Esophagus mucosa (tissue), 1 donor: ENCODE results near the gene TEKTIP1. TPM values are rescaled to one million over a fixed set of nuclear protein-coding genes. Genes with fewer than 3 reads are reported as not detected.

Experiments used
- ATAC-seq: fragments of 200-7000 bp; cut with Tn5 transposase; one replicate; pipeline ENCODE4 v1.9.1; 2020
- total RNA-seq: library from RNA; stranded (reverse); gene quantifications from one replicate; pipeline ENCODE4 v1.2.4, GENCODE V29; 2023
- donor health status: DM: yes; HTN: yes; CAD: no.

The TEKTIP1 gene
- total RNA-seq, result 0.84 TPM

DNA sequence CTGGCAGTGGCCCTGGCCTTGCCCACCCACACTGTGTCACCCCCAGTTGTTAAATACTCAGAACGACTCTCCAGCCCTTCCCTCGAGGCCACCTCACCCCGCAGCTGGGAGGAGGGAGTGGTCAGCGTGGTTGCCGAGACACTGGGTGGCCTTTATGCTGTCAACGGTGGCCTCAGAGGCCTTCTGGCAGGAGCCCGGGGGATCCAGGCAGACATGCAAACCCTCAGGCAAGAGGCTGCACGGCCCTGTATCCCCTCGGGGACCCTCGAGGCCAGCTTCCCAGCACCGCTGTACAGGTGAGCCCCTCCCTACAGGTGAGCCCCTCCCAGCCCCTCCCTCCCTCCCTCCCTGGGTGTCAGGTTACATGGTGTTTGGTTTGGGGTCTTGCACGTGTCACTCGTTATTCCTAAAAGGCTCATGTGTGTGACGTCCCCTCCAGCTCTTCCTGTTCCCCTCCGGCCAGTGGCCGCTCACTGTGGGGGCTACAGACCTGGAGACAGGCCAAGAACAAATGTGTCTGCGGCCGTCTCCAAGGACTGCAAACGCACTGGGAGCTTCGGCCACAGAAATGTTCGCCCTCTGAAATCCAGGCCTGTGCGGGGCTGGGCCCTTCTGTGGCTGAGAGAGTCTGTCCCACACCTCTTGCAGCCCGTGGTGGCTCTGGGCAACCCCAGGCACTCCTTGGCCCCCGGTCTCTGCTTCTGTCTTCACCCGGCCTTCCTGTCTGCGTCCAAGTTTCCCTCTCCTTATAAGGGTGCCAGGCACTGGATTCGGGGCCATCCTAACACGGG lies at the start of gene TEKTIP1:
TEKTIP1 (plus strand) TSS at position 210 of the 791 bp plus-strand sequence; CDS start at position 214, 4 bp downstream.
- ATAC-seq, result no peak

DNA sequence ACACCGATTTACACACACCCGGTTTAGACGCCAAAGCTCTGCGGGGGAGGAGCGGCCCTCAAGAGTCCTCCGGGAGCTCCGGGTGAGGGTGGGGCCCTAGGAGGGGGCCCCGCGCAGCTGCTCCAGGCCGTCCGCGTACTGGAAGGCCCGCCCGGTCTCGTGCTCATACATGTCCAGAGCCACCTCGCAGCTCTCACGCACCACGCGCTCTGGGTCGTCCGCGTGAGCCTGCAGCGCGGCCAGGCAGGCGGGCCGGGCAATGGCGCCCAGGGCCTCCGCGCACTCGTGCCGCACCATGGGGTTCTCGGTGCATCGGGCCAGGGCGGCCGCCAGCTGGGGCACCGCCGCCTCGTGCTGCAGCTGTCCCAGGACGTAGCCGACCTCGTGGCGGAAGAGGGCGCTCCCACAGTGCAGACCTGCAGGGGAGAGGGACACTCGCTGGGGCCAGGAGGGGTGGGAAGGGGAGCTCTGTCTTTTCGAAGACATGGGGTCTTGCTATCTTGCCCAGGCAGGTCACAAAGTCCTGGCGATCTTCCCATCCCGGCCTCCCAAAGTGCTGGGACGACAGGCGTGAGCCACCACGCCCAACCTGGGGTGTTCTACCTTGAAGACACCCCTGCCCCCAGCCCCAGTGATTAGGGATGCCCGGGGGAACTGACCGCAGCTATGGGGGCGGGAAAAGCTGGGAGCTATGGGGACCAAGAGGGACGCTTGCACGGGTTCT lies 47.4 kb upstream of the TEKTIP1 start:
- ATAC-seq, result peak; percentile 10

DNA sequence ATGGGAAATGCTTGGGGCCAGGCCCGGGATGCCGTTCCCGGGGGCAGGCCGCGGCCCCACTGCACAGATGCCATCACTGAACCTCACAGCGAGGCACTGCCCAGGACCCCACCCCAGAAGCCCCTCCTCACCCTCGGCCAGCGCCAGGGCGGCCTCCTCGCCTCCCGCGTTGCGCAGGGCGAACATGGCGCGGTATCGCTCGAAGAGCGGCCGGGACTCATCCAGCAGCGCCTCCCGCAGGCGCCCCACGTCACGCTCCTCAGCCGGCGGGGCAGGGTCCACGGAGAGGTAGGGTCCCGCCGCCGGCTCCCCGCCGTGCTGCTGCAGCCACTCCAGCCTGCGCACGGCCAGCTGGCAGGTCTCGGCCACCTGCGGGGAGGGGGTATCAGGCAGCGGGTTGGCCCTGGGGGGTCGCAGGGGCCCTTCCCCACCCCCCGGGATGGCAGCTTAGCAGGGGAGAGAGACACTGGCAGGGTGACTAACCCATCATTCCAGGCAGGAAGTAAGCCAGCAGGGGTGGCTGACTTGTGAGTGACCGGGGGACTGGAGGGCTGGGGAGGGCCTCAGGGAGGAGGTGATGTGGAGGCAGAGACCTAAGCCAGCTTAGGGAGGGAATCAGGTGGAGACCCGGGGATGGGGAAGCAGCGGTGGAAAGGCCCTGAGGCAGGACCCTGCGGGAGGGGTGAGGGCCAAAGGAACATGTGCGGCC lies 46.7 kb upstream of the TEKTIP1 start:
- ATAC-seq, result no peak

DNA sequence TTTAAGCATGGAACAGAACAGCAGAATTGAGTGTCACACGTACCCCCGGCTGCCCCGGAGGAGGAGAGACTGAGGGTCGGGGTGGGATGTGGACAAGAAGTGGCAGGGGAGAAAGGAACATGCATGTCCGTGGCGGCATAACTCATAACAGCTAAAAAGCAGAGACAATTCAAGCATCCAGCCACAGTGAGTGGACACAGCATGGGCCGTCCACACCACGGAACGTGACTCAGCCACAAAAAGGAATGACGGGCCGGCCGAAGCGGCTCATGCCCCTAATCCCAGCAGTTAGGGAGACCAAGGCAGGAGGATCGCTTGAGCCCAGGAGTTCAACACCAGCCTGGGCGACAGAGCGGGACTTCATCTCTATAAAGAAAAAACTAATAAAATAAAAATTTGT lies 46.1 kb upstream of the TEKTIP1 start:
- no peak for ATAC-seq

DNA sequence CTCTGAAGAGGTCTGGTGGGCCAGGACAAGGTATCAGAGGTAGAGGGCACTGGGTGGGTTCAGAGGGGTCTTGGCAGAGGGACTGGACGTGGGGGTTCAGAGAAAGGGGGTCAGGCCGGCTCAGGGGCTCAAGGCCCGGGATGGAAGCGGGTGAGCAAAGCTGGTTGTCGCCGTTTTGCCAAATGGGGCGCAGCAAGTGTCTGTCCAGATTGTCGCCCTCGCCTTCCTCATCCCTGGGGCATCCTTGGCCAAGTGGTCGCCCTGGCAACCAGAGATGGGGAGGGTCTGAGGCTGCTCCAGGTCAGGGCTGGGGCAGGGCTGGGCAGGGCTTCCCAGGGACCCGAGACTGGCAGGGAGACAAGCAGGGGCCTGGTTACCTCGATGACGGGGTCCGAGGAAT lies 45.3 kb upstream of the TEKTIP1 start:
- ATAC-seq, result no peak

DNA sequence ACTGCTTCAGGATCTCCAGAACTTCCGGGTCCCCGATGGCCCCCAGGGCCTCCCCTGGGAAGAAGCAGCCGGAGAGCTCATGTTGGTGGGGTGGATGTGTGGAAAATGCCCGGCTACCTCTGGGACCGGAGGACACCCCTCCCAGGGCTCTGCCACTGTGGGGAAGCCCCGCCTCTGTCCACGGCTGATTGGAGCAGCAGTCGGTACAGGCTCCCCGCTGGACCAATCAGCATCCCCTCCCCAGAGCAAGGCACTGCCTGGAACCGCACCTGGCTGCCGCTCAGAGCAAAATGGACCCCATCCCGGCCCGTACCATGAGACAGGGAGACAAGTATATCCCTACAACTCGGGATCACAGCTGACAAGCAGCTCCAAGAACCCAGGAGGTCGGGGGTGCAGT lies 44.9 kb upstream of the TEKTIP1 start:
- ATAC-seq, result peak; percentile 27

DNA sequence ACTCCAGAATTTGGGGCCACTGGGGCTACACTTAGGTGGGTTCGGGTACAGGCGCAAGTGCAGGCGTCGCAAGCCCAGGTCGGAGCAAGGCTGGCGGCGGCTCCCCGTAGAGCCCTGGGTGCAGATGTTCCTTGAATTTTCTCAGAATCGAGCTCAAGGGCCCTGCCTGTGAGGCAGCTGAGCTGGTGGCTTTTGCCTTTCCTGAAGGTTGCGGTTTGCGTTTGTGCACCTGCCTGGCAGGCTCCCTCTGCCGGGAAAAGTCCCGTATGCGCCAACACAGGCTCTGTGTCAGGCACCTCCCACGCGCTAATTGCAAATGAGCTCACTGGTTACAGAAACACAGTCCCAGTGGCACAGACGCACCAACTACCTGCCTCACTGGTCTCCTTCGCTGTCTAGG lies 44.4 kb upstream of the TEKTIP1 start:
- ATAC-seq, result peak; percentile 24

DNA sequence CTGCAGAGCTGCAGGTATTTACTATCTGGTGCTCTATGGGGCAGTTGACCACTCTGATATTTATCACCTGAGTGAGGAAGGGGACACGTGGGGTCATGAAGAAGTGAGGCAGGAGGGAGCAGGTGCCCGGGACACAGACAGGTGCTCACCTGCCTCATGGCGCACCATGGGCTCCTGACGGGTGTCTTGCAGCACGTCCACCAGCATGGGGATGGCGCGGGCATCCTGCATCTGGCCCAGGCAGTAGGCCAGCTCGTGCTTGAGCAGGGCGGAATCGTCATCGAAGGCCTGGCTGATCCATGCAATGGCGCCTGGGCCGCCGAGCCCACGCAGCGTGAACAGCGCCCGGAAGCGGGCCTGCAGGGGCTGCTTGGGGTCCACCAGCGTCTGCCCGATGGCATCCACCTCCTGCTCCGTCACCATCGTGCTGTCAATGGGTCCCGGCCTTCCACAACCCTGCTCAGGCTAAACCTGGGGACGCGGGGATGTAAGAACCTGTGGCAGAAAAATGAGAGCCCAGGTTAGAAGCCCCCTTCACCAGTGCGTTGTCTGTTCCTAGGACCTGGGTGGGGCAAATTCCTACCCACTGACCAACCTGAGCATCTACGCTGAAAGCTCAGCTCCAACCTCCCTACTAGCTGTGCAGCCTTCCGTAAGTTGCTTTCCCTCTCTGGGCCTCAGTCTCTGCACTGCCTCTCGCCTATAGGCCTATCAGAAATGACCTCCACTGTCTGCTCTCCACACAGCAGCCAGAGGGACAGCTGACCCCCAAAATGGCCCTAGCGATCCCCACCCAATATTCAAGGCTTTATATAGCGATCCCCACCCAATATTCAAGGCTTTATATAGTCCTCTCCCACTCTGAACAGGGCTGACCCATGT lies 42.3 kb upstream of the TEKTIP1 start:
- ATAC-seq, result no peak

DNA sequence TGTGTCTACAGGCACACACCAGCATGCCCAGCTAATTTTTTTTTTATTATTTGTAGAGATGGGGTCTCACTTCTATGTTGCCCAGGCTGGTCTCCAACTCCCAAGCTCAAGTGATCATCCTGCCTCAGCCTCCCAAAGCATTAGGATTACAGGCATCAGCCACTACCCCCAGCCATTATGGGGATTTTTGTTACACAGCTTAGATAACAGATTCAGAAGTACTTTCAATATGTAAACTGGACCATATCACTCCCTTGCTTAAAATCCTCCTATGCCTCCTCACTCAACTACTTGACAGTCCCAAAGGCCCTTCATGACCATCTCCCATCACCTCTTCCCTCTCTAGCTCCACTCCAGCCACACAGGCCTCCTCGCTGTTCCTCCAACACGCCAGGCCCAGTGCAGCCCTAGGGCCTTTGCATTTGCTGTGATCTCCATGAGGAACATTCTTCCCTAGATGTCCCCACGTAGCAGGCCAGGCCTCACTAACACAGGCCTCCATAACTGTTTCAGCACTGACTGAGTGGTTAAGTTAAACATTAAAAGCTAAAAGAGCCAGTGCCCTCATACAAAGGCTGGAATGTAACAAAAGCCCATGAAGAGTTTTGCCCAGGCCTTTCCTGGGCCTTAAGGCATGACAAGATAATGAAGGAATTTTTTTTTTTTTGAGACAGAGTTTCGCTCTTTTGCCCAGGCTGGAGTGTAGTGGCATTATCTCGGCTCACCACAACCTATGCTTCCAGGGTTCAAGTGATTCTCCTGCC lies 41.0 kb upstream of the TEKTIP1 start:
- ATAC-seq, result no peak

DNA sequence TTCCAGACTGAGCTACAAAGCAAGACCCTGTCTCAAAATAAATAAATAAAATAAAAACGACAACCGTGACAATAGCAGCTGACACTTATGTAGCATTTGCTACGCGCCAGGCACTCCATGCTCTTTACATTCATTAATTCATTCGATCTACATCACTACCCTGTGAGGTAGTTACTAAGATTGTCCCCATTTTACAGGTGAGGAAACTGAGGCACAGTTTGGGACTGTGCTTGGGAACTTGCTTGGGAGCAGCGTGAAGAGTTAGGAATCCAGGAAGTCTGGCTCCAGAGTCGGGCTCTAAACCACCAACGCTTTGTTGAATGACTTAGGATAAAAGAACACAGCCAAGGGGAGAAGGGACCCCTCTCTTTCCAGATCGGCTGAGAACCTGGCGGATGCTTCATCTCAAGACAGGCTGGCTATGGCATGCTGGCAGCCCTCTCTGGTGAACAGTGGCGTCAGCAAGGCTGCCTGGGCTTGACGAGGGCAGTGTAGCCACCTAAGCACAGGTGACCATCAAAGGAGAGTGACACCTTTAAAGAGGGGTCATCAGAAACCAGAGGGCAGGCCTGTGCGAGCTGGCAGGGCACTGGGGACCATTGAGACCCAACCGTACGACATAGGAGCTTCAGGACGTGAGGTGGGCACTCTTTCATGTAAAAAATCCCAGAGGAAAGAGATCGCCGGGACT lies 39.1 kb upstream of the TEKTIP1 start:
- peak; percentile 8 for ATAC-seq

DNA sequence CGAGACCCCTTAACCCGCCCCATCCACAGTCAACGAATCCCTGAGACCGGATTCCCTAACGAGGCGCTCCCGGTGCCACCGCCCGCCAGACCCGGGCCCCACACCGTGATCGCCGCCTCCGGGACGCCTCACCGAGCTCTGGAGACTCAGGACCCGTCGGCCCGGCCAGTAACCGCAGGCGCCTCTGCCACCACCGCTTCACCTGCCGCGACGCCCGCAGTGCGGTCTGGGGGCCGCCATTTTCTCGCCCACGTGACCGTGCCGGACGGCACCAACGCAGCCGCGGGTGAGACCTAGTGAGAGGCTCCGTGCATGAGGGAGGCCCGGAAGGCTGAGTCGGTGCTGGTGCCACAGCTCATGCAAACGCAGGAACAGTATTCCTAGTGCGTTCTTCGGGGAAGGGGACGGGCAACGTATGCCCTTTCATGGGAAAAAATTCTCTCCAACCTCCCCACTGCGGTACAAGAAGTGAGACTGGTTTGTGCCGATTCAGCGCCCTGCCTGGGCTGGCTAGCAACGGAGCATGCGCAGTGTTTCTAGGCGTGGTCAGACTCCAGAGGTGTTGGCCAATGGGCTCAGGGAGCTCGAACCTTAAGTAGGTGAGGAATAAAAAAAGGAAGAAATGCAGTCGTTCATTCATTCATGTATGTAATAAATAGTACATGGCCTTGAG lies 38.4 kb upstream of the TEKTIP1 start, which contains the start of gene DOHH:
DOHH (minus strand) TSS at position 246 of the 673 bp plus-strand sequence. CDS start 3,860 bp downstream, outside the sequence.
- ATAC-seq, result peak; percentile 87

DNA sequence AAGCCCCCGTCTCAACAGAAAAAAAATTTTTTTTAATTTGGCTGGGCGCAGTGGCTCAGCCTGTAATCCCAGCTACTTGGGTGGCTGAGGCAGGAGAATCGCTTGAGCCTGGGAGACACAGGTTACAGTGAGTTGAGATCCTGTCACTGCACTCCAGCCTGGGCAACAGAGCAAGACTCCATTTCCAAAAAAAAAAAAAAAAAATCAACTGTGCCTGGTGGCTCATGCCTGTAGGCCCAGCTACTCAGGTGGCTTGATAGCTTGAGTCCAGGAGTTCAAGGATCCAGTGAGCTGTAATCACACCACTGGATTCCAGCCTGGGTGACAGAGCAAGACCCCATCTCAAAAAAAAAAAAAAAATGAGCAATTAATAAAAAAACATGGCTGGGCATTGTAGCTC lies 37.2 kb upstream of the TEKTIP1 start:
- no peak for ATAC-seq

DNA sequence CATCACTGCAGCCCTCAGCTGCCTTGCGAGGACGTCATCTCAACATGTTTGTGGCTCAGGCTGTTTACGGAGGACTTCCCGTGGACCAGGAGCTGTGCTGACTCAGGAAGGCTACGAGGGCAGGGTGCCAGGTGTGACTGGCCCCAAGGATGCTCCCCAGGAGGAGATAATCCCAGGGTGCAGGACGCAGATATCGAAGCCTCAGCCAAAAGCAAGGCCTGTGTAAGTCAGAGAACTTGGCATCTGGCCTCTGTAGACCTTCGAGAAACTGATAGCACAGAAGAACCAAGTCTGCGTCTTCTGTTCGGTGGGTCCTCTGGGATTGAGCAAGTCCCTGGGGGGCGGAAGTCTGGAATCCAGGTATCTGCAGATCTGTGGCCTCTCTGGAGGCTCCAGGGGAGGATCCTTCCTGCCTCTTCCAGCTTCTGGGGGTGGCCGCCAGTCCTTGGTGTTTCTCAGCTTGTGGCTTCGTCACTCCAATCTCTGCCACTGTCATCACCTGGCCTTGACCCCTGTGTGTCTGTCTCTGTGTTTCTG lies 35.9 kb upstream of the TEKTIP1 start:
- no peak for ATAC-seq

DNA sequence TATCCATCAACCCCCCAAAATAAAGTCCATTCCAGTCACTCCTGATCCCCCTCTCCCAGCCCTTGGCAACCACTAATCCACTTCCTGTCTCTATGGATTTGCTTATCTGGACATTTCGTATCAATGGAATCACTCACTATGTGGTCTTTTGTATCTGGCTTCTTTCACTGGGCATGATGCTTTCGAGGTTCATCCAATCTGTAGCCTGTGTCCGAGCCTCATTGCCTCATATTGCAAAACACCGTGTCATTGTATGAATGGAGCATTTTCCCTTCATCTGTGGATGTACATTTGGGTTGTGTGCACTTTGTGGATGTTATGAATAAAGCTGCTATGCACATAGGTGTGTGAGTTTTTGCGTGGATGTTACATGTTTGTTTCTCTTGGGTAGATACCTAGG lies 34.2 kb upstream of the TEKTIP1 start:
- ATAC-seq, result no peak

DNA sequence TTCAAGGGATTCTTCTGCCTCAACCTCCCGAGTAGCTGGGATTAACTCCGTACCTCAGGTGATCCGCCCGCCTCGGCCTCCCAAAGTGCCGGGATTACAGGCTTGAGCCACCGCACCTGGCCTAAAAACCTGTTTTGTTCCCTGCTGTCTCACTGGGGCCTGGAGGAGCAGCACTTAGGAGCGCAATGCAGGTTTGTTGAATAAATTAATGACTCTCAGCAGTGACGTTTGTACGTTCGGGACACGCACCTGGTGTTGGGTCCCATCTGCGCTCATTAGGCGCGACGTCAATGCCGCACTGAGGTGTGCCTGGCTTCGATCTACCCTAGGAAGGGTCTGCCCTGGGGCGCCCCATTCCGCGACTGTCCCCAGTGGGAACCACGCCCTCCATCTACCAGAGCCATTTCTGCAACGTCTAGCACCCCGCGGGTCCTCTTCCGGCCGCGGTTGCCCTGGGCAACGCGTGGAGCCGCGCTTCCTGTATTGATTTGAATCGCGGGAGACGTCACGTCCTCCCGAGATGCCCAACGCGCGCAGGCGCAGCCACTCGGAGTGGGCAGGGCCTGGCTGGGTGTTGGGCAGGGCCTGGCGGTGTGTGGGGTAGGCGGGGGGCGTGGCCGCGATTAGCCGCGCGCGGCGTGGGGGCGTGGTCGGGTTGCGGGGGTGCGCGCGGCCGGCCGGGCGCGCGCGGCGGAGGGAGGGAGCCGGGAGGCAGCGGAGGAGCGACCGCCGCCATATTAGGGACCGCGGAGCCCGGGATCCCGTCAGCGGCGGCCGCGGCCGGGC lies 33.2 kb upstream of the TEKTIP1 start, which contains the start of gene FZR1:
FZR1 (plus strand) TSS at position 714 of the 786 bp plus-strand sequence. CDS start 16,679 bp downstream, outside the sequence.
- peak; percentile 93 for ATAC-seq

DNA sequence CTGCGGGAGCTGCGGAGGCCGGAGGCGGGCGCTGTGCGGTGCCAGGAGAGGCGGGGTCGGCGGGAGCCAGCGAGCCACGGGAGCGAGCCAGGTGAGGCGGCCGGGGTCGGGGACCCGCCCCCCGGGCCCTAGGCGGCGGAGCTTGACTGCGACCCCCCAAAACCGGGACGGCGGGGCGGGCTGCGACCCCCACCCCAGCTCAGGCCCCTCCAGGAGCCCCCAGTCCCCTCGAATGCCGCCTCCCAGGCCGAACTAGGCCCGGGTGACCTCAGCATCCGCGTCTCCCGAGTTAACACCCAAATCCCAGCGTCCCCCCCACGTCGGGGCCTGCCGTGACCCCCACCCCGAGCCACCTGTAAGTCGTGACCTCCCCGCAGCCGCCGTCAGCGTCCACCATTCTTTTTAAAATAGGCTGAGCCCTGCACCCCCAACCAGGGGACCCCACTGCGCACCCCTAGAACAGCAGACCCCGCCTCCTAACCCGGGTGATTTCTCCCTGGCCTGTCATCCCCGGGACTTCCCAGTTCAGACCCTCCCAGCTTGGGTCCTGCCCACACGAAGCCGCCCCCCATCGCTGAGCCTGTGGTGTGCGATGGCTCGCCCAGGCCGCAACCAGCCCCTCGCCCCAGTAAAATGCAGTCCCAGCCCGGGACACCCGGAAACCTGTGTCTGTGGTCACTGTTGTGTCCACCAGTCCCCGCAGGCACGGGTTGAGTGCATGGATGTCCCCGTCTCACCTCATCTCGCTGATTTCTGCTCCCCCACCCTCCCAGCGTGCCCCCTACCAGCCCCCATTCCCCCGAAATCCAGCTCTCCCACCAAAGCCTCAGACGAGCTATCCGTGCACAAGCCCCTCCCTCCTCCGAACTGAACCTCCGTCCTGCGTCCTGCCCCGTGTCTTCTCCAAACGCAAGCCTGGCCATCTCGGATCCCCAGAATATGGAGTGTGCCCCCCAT lies 32.3 kb upstream of the TEKTIP1 start:
- peak; percentile 5 for ATAC-seq

DNA sequence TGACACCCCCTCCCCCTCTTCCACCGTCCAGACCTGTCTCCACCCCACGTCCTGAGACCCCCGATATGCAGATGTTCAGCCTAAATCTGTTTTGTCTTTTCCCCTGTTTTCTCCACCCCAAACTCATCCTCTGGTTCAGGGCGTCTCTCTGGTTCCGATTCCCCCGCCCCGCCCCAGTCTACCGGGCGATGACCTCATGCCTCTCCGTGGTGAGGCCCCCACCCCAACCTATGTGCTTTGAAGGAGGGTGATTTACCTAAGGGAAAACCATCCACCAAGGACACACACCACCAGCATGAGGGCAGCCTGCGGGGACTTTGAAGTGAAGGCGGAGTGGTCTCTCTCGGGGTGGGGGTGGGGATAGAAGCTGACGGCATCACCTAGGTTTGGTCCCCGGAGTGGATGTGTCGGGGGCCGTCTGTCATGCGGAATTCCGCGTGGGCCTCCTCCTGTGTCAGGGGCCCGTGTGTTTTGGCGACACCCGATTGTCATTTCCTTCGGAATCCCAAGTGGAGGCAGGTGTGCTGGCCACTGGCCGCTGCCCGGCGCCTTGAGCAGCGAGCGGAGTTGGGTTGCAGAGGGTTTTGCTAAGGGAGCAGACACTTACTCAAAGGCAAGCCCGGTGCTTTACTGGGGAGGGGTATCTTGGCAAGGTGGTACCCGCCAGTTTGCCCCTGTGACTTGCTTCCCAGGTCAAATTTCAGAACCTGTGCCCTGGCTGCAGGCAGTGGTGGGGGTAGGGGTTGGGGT lies 31.4 kb upstream of the TEKTIP1 start:
- ATAC-seq, result no peak
